K562 (cell line): Measurements from ENCODE around the gene KCTD13. TPM values are rescaled to one million over a fixed set of nuclear protein-coding genes. Genes with fewer than 3 reads are reported as not detected.

ENCODE experiments used
- ATF1 ChIP-seq, 2 experiments: fragments of 450-650 bp in 1 of 2; IDR thresholded peaks; 2 replicates each; pipeline ENCODE4 v1.6.1; 2016; ENCODE audit warnings: missing compliant biosample characterization in 1 of 2, missing genetic modification characterization in 1 of 2
- CBX3 ChIP-seq, 2 experiments: IDR thresholded peaks; 1 replicate in 1 of 2; 2 replicates in 1 of 2; pipeline ENCODE4 v1.6.1; 2012; ENCODE audit warnings: inconsistent platforms in 2 of 2, low read length in 2 of 2, borderline replicate concordance in 1 of 2, control low read depth in 1 of 2
- ELF2 ChIP-seq: fragments of 250-450 bp; sonication (Bioruptor Pico); IDR thresholded peaks from 2 replicates; pipeline ENCODE4 v1.5.0; 2021; ENCODE audit warnings: mild to moderate bottlenecking
- EP300 ChIP-seq: IDR thresholded peaks from 2 replicates; pipeline ENCODE4 v1.6.1; 2012; ENCODE audit warnings: low read length, improper control_type of control experiment
- HOMEZ ChIP-seq: fragments of 250-450 bp; sonication (Bioruptor Pico); IDR thresholded peaks from 2 replicates; pipeline ENCODE4 v1.4.0; 2020; ENCODE audit warnings: mild to moderate bottlenecking, moderate library complexity
- JUNB ChIP-seq: fragments of 450-650 bp; formaldehyde crosslinking; conservative IDR thresholded peaks from 2 replicates; pipeline ENCODE4 v1.4.0; 2020; ENCODE audit warnings: mild to moderate bottlenecking
- MBD1 ChIP-seq: fragments of 250-450 bp; sonication (Bioruptor Pico); IDR thresholded peaks from 2 replicates; pipeline ENCODE4 v1.8.0; 2022; ENCODE audit warnings: inconsistent platforms
- MITF ChIP-seq: IDR thresholded peaks from 2 replicates; pipeline ENCODE4 v1.6.1; 2014; ENCODE audit warnings: antibody characterized with exemption
- MYBL2 ChIP-seq, 2 experiments: fragments of 450-650 bp in 1 of 2; sonication (generic) in 1 of 2; formaldehyde crosslinking in 1 of 2; IDR thresholded peaks; 2 replicates each; pipeline versions ENCODE4 v1.6.1 to v1.8.1; 2017 to 2022; ENCODE audit warnings: borderline replicate concordance in 1 of 2, inconsistent platforms in 1 of 2, low read depth in 1 of 2, mild to moderate bottlenecking in 1 of 2, missing genetic modification reagents in 1 of 2, moderate library complexity in 1 of 2
- NCOA2 ChIP-seq, 2 experiments: fragments of 450-650 bp; IDR thresholded peaks; 2 replicates each; pipeline ENCODE4 v1.6.1; 2018; ENCODE audit warnings: mild to moderate bottlenecking in 2 of 2, moderate library complexity in 1 of 2; ENCODE audit not compliant: partially characterized antibody in 2 of 2
- RNF2 ChIP-seq: sonication (generic); IDR thresholded peaks from 2 replicates; pipeline ENCODE4 v1.6.1; 2016
- STAT5B ChIP-seq: fragments of 250-450 bp; sonication (Bioruptor Pico); IDR thresholded peaks from 2 replicates; pipeline ENCODE4 v1.8.0; 2021; ENCODE audit warnings: mild to moderate bottlenecking, inconsistent platforms
- ZBTB34 ChIP-seq: fragments of 250-450 bp; sonication (Bioruptor Pico); IDR thresholded peaks from 2 replicates; pipeline ENCODE4 v1.8.0; 2021; ENCODE audit warnings: mild to moderate bottlenecking, moderate library complexity
- ZC3H8 ChIP-seq: fragments of 450-650 bp; IDR thresholded peaks from 2 replicates; pipeline ENCODE4 v1.6.1; 2017
- ZSCAN29 ChIP-seq: fragments of 450-650 bp; IDR thresholded peaks from 2 replicates; pipeline ENCODE4 v1.6.1; 2017
- polyA plus RNA-seq, 8 experiments: library from polyadenylated mRNA; depleted of rRNA in 4 of 8; stranded (reverse) in 5 of 8; unstranded in 3 of 8; fragments of >200 nt; fragmentation: Nextera tagmentation in 2 of 8; fragmentation: Illumina TruSeq in 1 of 8; extraction: Ambion mirVana in 2 of 8; extraction: Trizol in 1 of 8; gene quantifications; 2 replicates each; pipeline versions ENCODE4 v1.2.1 to v1.2.3, GENCODE V29; 2011 to 2014; ENCODE audit warnings: inconsistent platforms in 1 of 8, missing spikeins in 1 of 8
- total RNA-seq, 7 experiments: library from RNA; depleted of rRNA in 6 of 7; stranded (reverse); fragments of >200 nt in 6 of 7; fragmentation: Illumina TruSeq in 2 of 7; extraction: Trizol in 2 of 7; gene quantifications; 2 replicates each; pipeline versions ENCODE4 v1.2.1 to v1.2.3, GENCODE V29; 2011 to 2021; ENCODE audit warnings: low replicate concordance in 1 of 7

KCTD13 gene
- total and polyA plus RNA-seq, 9 of the 15 experiments (the other 6 are each of a cell fraction or from before 2014, with no cell fraction given) = 1.0 to 20.6 (median 9.8) TPM

- TF ChIP-seq ZBTB34 (no peak), EP300 (no peak), CBX3 (IDR thresholded peaks at IDR 0.05; ENCODE audit: borderline replicate concordance in 1 of 2, low read length in 2 of 2) (no peak), RNF2 (peak; percentile 61; the same call in 1 of the 2 replicates), NCOA2 (IDR thresholded peaks at IDR 0.05; ENCODE audit: partially characterized antibody in 2 of 2) (no peak), MITF (no peak), ZSCAN29 (no peak), ELF2 (CRISPR knock-in tag) (peak; percentile 91), MBD1 (CRISPR knock-in tag) (no peak), JUNB (CRISPR knock-in tag) (no peak), STAT5B (CRISPR knock-in tag) (no peak), ZC3H8 (no peak), HOMEZ (CRISPR knock-in tag) (no peak), ATF1 (CRISPR knock-in tag; IDR thresholded peaks at IDR 0.05) (no peak), ATF1 (tag; IDR thresholded peaks at IDR 0.05) (no peak), MYBL2 (IDR thresholded peaks at IDR 0.05; ENCODE audit: low read depth) (no peak), MYBL2 (CRISPR knock-in tag; IDR thresholded peaks at IDR 0.05; ENCODE audit: borderline replicate concordance) (no peak)
Observed at GRCh38 chr16:29925781-29926710, at the start of gene KCTD13 (continued).
